ENCODE results near the gene ZDHHC1. TPM values are rescaled to one million over a fixed set of nuclear protein-coding genes. Genes with fewer than 3 reads are reported as not detected.

The ZDHHC1 gene
- total RNA-seq, 2 donors from 2014 or later = 7.9 to 8.7 TPM

DNA sequence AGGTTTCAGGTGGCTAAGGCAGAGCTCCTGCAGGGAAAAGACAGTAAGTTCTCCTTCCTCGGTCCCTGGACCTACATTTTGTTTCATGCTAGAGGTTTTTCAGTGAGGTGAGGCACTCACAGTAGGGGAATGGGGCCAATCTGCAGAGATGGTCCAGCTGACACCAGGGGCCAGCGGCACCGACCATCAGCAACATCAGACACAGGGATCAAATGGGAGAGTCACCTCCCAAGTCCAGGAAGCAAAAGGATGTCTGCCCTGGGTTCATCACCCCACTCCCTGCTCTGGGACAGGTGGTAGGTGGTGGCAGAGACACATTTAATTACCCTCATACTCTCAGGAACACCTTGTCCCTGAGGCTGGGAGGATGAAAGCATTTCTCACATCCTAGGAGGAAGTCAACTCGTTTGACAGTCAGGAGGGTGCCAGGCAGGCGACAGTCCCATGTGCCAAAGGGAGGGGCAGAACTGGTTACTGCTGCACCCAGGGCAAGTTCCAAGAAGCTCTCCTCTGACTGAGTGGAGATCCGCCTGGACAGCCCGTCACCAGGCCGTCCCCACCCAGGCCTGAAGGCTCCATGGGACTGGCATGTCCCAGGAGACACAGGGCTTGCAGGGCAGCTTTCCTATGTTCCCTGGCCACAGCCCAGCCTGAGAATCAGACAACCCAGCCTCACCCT, 45.5 kb upstream of the ZDHHC1 start:
- H3K4me3 ChIP-seq = no peak overlapping the region
- H3K36me3 ChIP-seq = no peaks in the 10 kb centered on the region
- peak overlapping the region; percentile 51 to 91 for H3K9ac ChIP-seq (ENCODE audit: low read depth in 2 of 2, low read length in 2 of 2)

DNA sequence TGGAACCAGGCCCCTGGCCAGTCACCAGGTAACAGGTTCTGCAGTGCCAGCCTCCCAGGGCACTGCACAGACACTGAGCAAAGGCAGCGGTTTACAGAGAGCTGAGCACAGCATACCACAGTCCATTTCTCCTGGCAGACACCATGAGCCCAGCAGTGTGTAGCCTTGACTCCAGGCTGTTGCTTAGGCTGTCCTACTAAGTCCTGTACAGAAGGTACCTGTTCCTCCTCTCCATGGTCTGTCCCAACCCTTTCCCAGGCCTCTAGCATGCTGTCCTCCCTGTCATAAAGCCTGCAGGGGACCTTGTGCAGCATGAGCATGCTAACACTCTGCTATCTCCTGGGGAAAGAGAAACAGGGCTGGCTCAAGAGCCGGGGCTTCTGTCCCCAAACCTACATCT, 44.7 kb upstream of the ZDHHC1 start:
- Histone ChIP-seq H3K4me1 (peaks cover 51% of the 10 kb centered on the region), H3K36me3 (no peaks in the 10 kb centered on the region), H3K9me3 (no peaks in the 10 kb centered on the region), H3K9ac (ENCODE audit: low read depth in 2 of 2, low read length in 2 of 2) (peak overlapping the region; percentile 51 to 91), H3K27ac (peak overlapping the region; percentile 92), H3K4me3 (no peak overlapping the region), H3K27me3 (no peaks in the 10 kb centered on the region)
- no peak for DNase-seq
- TF ChIP-seq, protein P1, sequence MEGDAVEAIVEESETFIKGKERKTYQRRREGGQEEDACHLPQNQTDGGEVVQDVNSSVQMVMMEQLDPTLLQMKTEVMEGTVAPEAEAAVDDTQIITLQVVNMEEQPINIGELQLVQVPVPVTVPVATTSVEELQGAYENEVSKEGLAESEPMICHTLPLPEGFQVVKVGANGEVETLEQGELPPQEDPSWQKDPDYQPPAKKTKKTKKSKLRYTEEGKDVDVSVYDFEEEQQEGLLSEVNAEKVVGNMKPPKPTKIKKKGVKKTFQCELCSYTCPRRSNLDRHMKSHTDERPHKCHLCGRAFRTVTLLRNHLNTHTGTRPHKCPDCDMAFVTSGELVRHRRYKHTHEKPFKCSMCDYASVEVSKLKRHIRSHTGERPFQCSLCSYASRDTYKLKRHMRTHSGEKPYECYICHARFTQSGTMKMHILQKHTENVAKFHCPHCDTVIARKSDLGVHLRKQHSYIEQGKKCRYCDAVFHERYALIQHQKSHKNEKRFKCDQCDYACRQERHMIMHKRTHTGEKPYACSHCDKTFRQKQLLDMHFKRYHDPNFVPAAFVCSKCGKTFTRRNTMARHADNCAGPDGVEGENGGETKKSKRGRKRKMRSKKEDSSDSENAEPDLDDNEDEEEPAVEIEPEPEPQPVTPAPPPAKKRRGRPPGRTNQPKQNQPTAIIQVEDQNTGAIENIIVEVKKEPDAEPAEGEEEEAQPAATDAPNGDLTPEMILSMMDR (IDR thresholded peaks at IDR 0.05) = no peak
- intact Hi-C loops (cut with DNase I) = no loop called here

More for the DNA sequence above, 45.5 kb upstream of the ZDHHC1 start:
- Histone ChIP-seq H3K27me3 (no peaks in the 10 kb centered on the region), H3K4me1 (peaks cover 47% of the 10 kb centered on the region), H3K9me3 (no peaks in the 10 kb centered on the region), H3K27ac (peak overlapping the region; percentile 92)
- TF ChIP-seq, protein P1 (IDR thresholded peaks at IDR 0.05) = no peak
- intact Hi-C loops (cut with DNase I) = no loop called here
- DNase-seq = peak; percentile 94

DNA sequence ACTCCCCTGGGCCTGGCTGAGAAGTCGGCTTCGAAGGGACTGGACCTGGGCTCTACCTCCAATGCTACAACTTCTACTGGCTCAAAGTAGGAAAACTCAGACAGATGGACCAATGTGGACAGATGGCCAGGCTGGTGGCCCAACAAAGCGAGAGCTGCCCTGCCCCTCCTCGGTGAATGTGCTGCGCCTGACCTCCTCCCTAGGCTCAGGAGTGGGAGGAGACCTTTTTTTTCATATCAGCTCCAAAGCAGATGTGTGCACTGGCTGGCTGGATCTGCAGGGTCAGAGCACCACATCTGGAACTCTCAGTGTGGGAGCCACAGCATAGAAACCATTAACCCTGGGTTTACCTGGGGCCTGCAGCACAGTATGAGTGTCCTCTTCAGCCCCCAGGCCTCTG, 43.9 kb upstream of the ZDHHC1 start:
- TF ChIP-seq, protein P1 (IDR thresholded peaks at IDR 0.05) = no peak
- peaks cover 46% of the 10 kb centered on the region for H3K4me1 ChIP-seq
- H3K9ac ChIP-seq (ENCODE audit: low read depth in 2 of 2, low read length in 2 of 2) = peak overlapping the region; percentile 78 to 91
- no peaks in the 10 kb centered on the region for H3K36me3 ChIP-seq
- no peaks in the 10 kb centered on the region for H3K27me3 ChIP-seq
- H3K9me3 ChIP-seq = no peaks in the 10 kb centered on the region
- H3K27ac ChIP-seq = peak overlapping the region; percentile 92
- intact Hi-C loops (cut with DNase I) = no loop called here
- DNase-seq = peak; percentile 54
- H3K4me3 ChIP-seq = no peak overlapping the region

DNA sequence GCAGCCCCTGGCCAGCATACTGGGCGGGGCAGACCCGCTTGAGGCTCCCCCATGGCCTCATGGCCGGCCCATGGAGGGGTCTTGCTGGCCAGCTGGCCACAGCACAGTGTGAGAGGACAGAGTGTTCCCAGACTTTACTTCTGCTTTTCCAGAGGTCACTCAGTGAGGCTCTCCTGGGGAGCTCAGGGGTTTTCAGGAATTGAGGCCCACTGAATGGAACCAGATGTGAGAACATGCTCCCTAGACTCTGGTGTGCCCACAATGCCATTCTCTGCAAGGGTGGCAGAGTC, 43.5 kb upstream of the ZDHHC1 start:
- peak overlapping the region; percentile 78 to 91 for H3K9ac ChIP-seq (ENCODE audit: low read depth in 2 of 2, low read length in 2 of 2)
- intact Hi-C loops (cut with DNase I) = no loop called here
- H3K9me3 ChIP-seq = no peaks in the 10 kb centered on the region
- H3K4me3 ChIP-seq = no peak overlapping the region
- TF ChIP-seq, protein P1 (IDR thresholded peaks at IDR 0.05) = no peak
- peak overlapping the region; percentile 92 for H3K27ac ChIP-seq
- H3K36me3 ChIP-seq = no peaks in the 10 kb centered on the region
- no peak for DNase-seq
- peaks cover 43% of the 10 kb centered on the region for H3K4me1 ChIP-seq
- no peaks in the 10 kb centered on the region for H3K27me3 ChIP-seq

DNA sequence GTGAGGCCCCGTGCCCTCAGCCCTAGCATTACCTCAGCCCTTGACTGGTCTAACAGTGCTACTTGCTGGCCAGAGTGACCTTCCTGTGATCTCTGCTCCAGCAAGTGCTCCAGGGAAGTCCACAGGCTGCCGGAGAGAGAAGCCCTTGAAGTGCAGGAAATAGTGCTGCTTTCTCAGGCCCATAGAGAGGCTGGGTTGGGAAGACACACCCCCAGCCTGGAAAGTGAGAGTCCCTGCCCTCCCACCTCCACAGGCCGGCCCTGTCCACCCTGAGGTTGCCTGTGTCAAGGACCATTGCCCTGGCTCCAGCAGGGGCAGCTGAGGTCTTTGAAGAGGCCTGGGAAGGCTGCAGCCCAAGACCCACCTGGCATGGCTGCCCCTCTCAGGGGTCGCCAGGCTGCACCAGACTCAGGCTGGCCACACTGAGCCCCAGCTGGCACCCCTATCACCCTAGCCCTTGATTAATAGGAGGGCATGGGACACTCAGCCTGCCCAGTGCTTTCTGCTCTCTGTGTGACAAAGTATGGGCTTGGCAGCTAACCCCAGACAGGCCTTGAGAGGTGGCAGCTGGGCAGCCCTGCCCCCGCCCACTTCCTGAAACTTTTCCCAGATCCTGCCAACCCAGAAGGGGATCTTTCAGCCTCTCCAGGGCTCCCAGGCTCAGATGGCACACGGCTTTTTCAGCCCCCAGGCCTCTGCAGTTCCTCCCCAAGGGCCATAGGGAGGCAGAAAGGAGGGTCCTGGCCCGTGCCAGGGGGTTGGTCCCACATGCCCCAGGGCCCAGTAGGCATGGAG, 43.0 kb upstream of the ZDHHC1 start:
- Histone ChIP-seq H3K4me3 (peak overlapping the region; percentile 24), H3K9me3 (no peaks in the 10 kb centered on the region), H3K36me3 (no peaks in the 10 kb centered on the region), H3K27me3 (no peaks in the 10 kb centered on the region), H3K4me1 (peaks cover 39% of the 10 kb centered on the region), H3K9ac (ENCODE audit: low read depth in 2 of 2, low read length in 2 of 2) (peak overlapping the region; percentile 78 to 91), H3K27ac (peak overlapping the region; percentile 92)
- DNase-seq = peak; percentile 80
- intact Hi-C loops (cut with DNase I) = no loop called here
- TF ChIP-seq, protein P1 (IDR thresholded peaks at IDR 0.05) = no peak
